ENCODE results near the gene ZCCHC3.

The ZCCHC3 gene

GRCh38 chr20:284172-284571 is 13.2 kb upstream of the ZCCHC3 start:
- DNase-seq (ENCODE audit: low read depth in 1 of 2, low spot score in 1 of 2), result no peak

GRCh38 chr20:286508-286907 is 10.9 kb upstream of the ZCCHC3 start:
- no peak for DNase-seq (ENCODE audit: low read depth in 1 of 2, low spot score in 1 of 2)

GRCh38 chr20:288956-289692 is 8.2 kb upstream of the ZCCHC3 start:
- no peak for DNase-seq (ENCODE audit: low read depth in 1 of 2, low spot score in 1 of 2)

- no peak for DNase-seq (ENCODE audit: low read depth in 1 of 2, low spot score in 1 of 2)
Observed at GRCh38 chr20:289693-290083, 7.7 kb upstream of the ZCCHC3 start.

GRCh38 chr20:290084-290831 is 7.1 kb upstream of the ZCCHC3 start, which contains the start of gene C20orf96:
C20orf96 (minus strand) TSS chr20:290750; CDS start chr20:290610, 140 bp downstream.
- DNase-seq (ENCODE audit: low read depth in 1 of 2, low spot score in 1 of 2), result peak; percentile 69 to 70

- no peak for DNase-seq (ENCODE audit: low read depth in 1 of 2, low spot score in 1 of 2)
Observed at GRCh38 chr20:294602-295001, 2.8 kb upstream of the ZCCHC3 start.

GRCh38 chr20:295804-296203 is 1.6 kb upstream of the ZCCHC3 start:
- DNase-seq (ENCODE audit: low read depth in 1 of 2, low spot score in 1 of 2), result no peak

GRCh38 chr20:297925-298775 is 780 bp downstream of the ZCCHC3 start:
- peak; percentile 9 to 16 for DNase-seq (ENCODE audit: low read depth in 1 of 2, low spot score in 1 of 2)

- no peak for DNase-seq (ENCODE audit: low read depth in 1 of 2, low spot score in 1 of 2)
Observed at GRCh38 chr20:298776-299391, 1.5 kb downstream of the ZCCHC3 start.

GRCh38 chr20:300345-300990 is 3.1 kb downstream of the ZCCHC3 start:
- no peak for DNase-seq (ENCODE audit: low read depth in 1 of 2, low spot score in 1 of 2)

GRCh38 chr20:301886-302848 is 4.8 kb downstream of the ZCCHC3 start:
- no peak for DNase-seq (ENCODE audit: low read depth in 1 of 2, low spot score in 1 of 2)

- no peak for DNase-seq (ENCODE audit: low read depth in 1 of 2, low spot score in 1 of 2)
Observed at GRCh38 chr20:305745-306144, 8.4 kb downstream of the ZCCHC3 start.

GRCh38 chr20:308427-309038 is 11.2 kb downstream of the ZCCHC3 start:
- DNase-seq (ENCODE audit: low read depth in 1 of 2, low spot score in 1 of 2), result no peak

- no peak for DNase-seq (ENCODE audit: low read depth in 1 of 2, low spot score in 1 of 2)
Observed at GRCh38 chr20:309306-309840, 12.0 kb downstream of the ZCCHC3 start.

GRCh38 chr20:309841-310644 is 12.7 kb downstream of the ZCCHC3 start:
- peak in 1 of 2 donors; percentile 61 for DNase-seq (ENCODE audit: low read depth in 1 of 2, low spot score in 1 of 2)

GRCh38 chr20:310645-311044 is 13.3 kb downstream of the ZCCHC3 start:
- no peak for DNase-seq (ENCODE audit: low read depth in 1 of 2, low spot score in 1 of 2)

GRCh38 chr20:311609-312008 is 14.2 kb downstream of the ZCCHC3 start:
- no peak for DNase-seq (ENCODE audit: low read depth in 1 of 2, low spot score in 1 of 2)

- no peak for DNase-seq (ENCODE audit: low read depth in 1 of 2, low spot score in 1 of 2)
Observed at GRCh38 chr20:312067-312466, 14.7 kb downstream of the ZCCHC3 start.
